Measurements from ENCODE around the gene SRP14. TPM values are rescaled to one million over a fixed set of nuclear protein-coding genes. Genes with fewer than 3 reads are reported as not detected.

SRP14 gene
- total RNA-seq, 1 donor from 2014 or later, result 409 TPM

- intact Hi-C loops (cut with DNase I), result no loop called here
- TF ChIP-seq POLR2A (IDR thresholded peaks at IDR 0.05) (no peak), CTCF (IDR thresholded peaks at IDR 0.05) (no peak), POLR2AphosphoS5 (IDR thresholded peaks at IDR 0.05; ENCODE audit: insufficient read depth in 1 of 2, low read depth in 1 of 2) (no peak)
Observed at GRCh38 chr15:40061212-40061901, 22.4 kb upstream of the SRP14 start.

DNA sequence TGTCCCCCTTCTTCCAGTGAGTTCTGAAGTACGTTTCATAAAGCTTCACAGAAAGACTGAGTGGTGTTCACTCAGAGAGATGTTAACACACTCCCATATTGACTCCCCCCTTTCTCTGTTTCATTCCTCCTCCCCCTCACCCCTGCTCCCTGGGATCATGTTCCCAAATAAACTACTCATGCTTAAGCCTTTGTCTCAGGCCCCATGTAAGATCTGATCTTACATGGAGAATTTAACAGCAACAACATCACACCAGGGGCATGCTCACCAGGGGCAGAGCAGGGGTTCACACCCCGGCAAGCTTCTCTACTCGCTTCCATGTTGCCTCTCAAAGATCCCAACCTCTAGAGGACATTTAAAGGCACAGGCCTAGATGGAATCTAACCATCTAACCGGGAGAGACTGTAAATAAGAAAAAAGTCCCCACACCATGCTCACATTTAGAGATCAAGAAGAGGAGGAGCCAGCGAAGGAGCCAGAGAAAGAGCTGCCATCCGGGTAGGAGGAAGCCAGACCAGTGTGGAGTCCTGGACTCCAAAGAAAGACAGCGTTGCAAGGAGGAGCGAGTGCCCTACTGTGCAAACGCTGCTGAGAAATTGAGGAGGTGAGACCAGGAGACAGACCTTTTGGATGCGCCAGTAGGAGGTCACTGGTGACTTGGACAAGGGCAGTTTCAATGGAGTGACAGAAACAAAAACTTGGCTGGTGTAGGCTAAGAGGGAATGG is 21.4 kb upstream of the SRP14 start:
- H3K9me3 ChIP-seq, result no peaks in the 10 kb centered on the region
- H3K27me3 ChIP-seq, result no peaks in the 10 kb centered on the region
- intact Hi-C loops (cut with DNase I), result no loop called here
- H3K27ac ChIP-seq, result no peak overlapping the region
- H3K4me1 ChIP-seq, result peaks cover 16% of the 10 kb centered on the region
- no peaks in the 10 kb centered on the region for H3K36me3 ChIP-seq
- no peak for DNase-seq (ENCODE audit: extremely low spot score in 2 of 2)
- TF ChIP-seq POLR2A (IDR thresholded peaks at IDR 0.05) (no peak), CTCF (IDR thresholded peaks at IDR 0.05) (no peak), POLR2AphosphoS5 (IDR thresholded peaks at IDR 0.05; ENCODE audit: insufficient read depth in 1 of 2, low read depth in 1 of 2) (no peak)
- no peak overlapping the region for H3K4me3 ChIP-seq

More at GRCh38 chr15:40061212-40061901, 22.4 kb upstream of the SRP14 start:
- peaks cover 7% of the 10 kb centered on the region for H3K4me1 ChIP-seq
- no peaks in the 10 kb centered on the region for H3K9me3 ChIP-seq
- no peak for DNase-seq (ENCODE audit: extremely low spot score in 2 of 2)
- no peak overlapping the region for H3K27ac ChIP-seq
- no peaks in the 10 kb centered on the region for H3K27me3 ChIP-seq
- H3K36me3 ChIP-seq, result no peaks in the 10 kb centered on the region
- no peak overlapping the region for H3K4me3 ChIP-seq

- Histone ChIP-seq H3K9me3 (no peaks in the 10 kb centered on the region), H3K27ac (no peak overlapping the region), H3K4me3 (no peak overlapping the region), H3K36me3 (no peaks in the 10 kb centered on the region), H3K4me1 (peaks cover 20% of the 10 kb centered on the region), H3K27me3 (no peaks in the 10 kb centered on the region)
- intact Hi-C loops (cut with DNase I), result no loop called here
- DNase-seq (ENCODE audit: extremely low spot score in 2 of 2), result no peak
- no peak for TF ChIP-seq CTCF (IDR thresholded peaks at IDR 0.05)
- TF ChIP-seq POLR2AphosphoS5 (IDR thresholded peaks at IDR 0.05; ENCODE audit: insufficient read depth in 1 of 2, low read depth in 1 of 2), result no peak
- TF ChIP-seq POLR2A (IDR thresholded peaks at IDR 0.05), result no peak
Observed at GRCh38 chr15:40059821-40060220, 20.8 kb upstream of the SRP14 start.

- no peak overlapping the region for H3K4me3 ChIP-seq
- H3K4me1 ChIP-seq, result peaks cover 16% of the 10 kb centered on the region
- H3K27me3 ChIP-seq, result no peaks in the 10 kb centered on the region
- no peak overlapping the region for H3K27ac ChIP-seq
- H3K9me3 ChIP-seq, result no peaks in the 10 kb centered on the region
- no peak for DNase-seq (ENCODE audit: extremely low spot score in 2 of 2)
- TF ChIP-seq POLR2A (IDR thresholded peaks at IDR 0.05) (no peak), CTCF (IDR thresholded peaks at IDR 0.05) (no peak)
- intact Hi-C loops (cut with DNase I), result no loop called here
- H3K36me3 ChIP-seq, result no peaks in the 10 kb centered on the region
Observed at GRCh38 chr15:40058476-40059140, 19.6 kb upstream of the SRP14 start.
